ENCODE data around the gene CCDC157.

The CCDC157 gene

DNA sequence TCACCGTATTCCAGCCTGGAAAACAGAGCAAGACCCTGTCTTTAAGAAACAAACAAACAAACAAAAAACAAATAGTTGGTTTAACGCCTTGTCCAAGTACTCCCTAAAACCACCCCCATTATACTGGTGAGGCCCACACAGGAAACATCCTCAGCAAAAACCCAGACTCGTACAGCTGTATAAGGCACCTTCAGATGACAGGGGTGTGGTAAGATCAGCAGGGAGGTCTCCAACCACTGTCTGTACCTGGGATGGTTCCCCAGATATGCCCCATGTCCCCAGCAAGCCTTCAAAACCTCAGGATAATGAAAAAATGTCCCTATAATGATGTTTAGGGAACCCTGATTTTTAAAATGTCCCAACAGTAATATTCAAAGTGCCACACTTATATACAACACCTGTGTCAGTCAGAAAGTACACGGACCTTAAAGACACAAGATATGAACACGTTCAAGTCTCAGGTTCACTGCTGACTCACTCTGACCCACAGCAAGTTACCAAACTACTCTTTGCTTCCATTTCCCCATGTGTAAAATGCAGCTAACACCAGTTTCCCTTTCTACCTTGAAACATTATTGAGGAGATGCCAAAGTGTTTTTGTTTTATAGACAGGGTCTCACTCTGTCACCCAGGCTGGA lies 9.4 kb upstream of the CCDC157 start:
- no peak overlapping the region for H3K27ac ChIP-seq

DNA sequence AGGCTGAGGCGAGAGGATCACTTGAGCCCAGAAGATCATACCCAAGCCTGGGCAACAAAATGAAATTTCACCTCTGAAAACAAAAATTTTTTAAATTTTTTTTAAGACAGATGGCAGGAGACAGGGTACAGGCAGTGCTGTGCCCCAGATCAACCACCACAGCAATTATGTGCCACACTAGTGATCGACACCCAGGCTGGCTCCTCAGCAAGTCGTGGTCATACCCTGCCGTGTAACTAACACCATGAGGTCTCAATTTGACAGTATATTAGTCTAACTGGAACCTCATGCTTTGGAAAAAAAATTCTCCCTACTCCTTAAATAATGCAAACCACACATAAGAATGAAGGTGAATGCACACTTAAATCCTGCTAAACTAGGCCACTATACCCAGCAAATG lies 8.4 kb upstream of the CCDC157 start:
- H3K27ac ChIP-seq, result no peak overlapping the region
- TF ChIP-seq ZFX (IDR thresholded peaks at IDR 0.05), result no peak
- TF ChIP-seq, protein P1, sequence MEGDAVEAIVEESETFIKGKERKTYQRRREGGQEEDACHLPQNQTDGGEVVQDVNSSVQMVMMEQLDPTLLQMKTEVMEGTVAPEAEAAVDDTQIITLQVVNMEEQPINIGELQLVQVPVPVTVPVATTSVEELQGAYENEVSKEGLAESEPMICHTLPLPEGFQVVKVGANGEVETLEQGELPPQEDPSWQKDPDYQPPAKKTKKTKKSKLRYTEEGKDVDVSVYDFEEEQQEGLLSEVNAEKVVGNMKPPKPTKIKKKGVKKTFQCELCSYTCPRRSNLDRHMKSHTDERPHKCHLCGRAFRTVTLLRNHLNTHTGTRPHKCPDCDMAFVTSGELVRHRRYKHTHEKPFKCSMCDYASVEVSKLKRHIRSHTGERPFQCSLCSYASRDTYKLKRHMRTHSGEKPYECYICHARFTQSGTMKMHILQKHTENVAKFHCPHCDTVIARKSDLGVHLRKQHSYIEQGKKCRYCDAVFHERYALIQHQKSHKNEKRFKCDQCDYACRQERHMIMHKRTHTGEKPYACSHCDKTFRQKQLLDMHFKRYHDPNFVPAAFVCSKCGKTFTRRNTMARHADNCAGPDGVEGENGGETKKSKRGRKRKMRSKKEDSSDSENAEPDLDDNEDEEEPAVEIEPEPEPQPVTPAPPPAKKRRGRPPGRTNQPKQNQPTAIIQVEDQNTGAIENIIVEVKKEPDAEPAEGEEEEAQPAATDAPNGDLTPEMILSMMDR (conservative IDR thresholded peaks at IDR 0.05), result no peak

More for the DNA sequence above, 9.4 kb upstream of the CCDC157 start:
- TF ChIP-seq, protein P1 (conservative IDR thresholded peaks at IDR 0.05), result no peak
- TF ChIP-seq ZFX (IDR thresholded peaks at IDR 0.05), result no peak

DNA sequence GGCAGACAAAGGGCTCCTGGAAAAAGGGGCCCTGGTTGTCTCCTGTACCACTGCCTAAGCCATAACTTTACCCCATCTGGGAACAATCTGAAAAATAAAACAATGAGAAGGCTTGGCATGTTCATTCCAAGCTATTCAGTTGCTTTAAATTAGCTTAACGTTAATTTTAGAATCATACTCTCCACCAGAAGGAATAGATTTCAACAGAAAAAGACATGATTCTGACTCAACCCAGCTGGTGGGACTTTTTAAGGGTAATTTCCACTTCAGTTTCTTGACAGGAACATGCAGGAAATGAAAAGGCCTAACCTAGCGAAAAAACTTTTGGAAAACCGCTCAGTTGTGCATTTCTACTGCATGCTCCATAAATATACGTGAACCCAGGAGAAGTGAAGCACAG lies 8.0 kb upstream of the CCDC157 start:
- H3K27ac ChIP-seq, result no peak overlapping the region

DNA sequence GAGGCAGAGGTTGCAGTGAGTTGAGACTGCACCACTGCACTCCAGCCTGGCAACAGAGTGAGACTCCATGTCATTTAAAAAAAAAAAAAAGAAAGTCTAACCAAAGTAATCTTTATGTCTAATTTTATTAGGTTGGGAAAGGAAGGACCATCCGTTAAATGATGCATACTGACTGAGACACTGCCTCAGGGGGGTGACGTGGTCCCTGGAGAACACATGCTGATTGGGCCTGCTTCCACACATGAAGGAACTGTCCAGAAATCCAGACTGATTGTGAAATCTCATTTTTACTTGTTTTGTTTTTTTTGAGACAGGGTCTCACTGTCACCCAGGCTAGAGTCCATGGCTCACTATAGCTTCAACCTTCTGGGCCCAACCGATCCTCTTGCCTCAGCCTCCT lies 5.6 kb upstream of the CCDC157 start:
- TF ChIP-seq, protein P1 (conservative IDR thresholded peaks at IDR 0.05), result no peak
- TF ChIP-seq ZFX (IDR thresholded peaks at IDR 0.05), result no peak
- no peak overlapping the region for H3K27ac ChIP-seq

More for the DNA sequence above, 8.0 kb upstream of the CCDC157 start:
- no peak for TF ChIP-seq ZFX (IDR thresholded peaks at IDR 0.05)
- TF ChIP-seq, protein P1 (conservative IDR thresholded peaks at IDR 0.05), result no peak

DNA sequence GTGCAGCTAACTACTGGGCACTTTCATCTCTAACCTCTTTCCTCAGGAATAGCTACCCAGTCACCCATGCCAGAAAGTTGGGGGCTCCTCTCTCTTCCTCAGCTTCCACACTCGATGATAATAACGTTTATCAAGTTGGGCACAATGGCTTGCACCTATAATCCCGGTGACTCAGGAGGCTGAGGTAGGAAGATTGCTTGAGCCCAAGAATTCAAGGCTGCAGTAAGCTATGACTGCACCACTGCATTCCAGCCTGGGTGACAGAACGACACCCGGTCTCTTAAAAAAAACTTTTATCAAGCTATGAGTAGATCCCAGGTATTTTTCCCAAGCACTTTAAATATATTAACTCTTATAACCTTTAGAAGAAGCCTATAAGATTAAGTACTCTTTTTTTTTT lies 2.2 kb upstream of the CCDC157 start:
- TF ChIP-seq, protein P1 (conservative IDR thresholded peaks at IDR 0.05), result no peak
- no peak for TF ChIP-seq ZFX (IDR thresholded peaks at IDR 0.05)
- H3K27ac ChIP-seq, result no peak overlapping the region

DNA sequence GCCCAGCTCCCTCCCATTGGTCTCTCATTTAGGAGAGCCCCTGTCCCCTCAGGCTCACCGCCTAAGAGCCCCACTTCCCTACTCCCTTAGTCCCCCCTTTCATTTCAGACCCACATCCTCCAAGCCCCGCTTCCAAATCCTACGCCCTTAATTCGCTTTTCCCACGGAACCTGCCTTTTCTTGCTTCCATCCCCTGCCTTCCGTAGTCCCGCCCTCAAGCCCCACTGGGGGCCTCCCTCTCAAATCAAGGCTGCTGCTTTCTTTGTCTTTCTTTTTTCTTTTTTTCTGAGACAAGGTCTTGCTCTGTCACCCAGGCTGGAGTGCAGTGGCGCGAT lies 396 bp downstream of the CCDC157 start:
- TF ChIP-seq, protein P1 (conservative IDR thresholded peaks at IDR 0.05), result no peak
- TF ChIP-seq ZFX (IDR thresholded peaks at IDR 0.05), result no peak
- H3K27ac ChIP-seq, result peak overlapping the region; percentile 91

DNA sequence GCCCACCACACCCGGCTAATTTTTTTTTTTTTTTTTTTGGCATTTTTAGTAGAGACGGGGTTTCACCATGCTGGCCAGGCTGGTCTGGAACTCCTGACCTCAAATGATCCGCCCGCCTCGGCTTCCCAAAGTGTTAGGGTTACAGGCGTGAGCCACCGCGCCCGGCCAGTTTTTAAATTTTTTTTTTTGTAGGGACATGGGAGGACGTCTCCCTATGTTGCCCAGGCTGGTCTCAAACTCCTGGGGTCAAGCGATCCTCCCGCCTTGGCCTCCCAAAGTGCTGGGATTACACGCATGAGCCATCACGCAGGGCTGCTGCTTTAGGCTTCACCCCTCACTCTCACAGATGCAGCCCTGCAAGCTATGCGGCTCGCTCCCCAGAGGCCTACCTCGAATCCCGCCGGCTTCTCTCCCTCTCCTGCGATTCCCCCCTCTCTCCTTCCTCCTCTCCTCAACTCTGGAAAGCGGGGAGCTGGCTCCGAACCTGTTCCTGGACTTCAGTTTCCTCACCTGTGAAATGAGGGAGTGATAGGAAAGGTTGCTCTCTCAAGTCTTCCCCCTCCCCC lies 926 bp downstream of the CCDC157 start:
- TF ChIP-seq, protein P1 (conservative IDR thresholded peaks at IDR 0.05), result no peak
- TF ChIP-seq ZFX (IDR thresholded peaks at IDR 0.05), result no peak
- peak overlapping the region; percentile 91; the same call in 1 of the 2 replicates for H3K27ac ChIP-seq

Measured in C4-2B (cell line).